BLaER1 (cell line): Measurements from ENCODE around the gene JAM3.
A peak's percentile ranks its signal among the peaks of the same experiment; 100 is the strongest.

Source experiments
- H3K27ac ChIP-seq: shearing (Covaris generic); formaldehyde crosslinking; 2 replicates; pipeline ENCODE4 v1.8.1; 2022
- H3K27me3 ChIP-seq: shearing (Covaris generic); formaldehyde crosslinking; 2 replicates; pipeline ENCODE4 v1.8.1; 2022
- H3K36me3 ChIP-seq: shearing (Covaris generic); formaldehyde crosslinking; 2 replicates; pipeline ENCODE4 v1.8.1; 2022
- H3K4me1 ChIP-seq: shearing (Covaris generic); formaldehyde crosslinking; 2 replicates; pipeline ENCODE4 v1.8.1; 2022
- H3K4me2 ChIP-seq: shearing (Covaris generic); formaldehyde crosslinking; 2 replicates; pipeline ENCODE4 v1.8.1; 2022
- H3K4me3 ChIP-seq: shearing (Covaris generic); formaldehyde crosslinking; 2 replicates; pipeline ENCODE4 v1.8.1; 2022
- H3K9ac ChIP-seq: shearing (Covaris generic); formaldehyde crosslinking; 2 replicates; pipeline ENCODE4 v1.8.1; 2022
- H3K9me3 ChIP-seq: shearing (Covaris generic); formaldehyde crosslinking; 2 replicates; pipeline ENCODE4 v1.8.1; 2022
- H4K20me1 ChIP-seq: shearing (Covaris generic); formaldehyde crosslinking; 2 replicates; pipeline ENCODE4 v1.8.1; 2022
- Cebpa-rat ChIP-seq: shearing (Covaris generic); IDR thresholded peaks from 2 replicates; pipeline ENCODE4 v1.8.1; 2022

Gene JAM3

GRCh38 chr11:134068829-134069425, at the start of gene JAM3:
JAM3 (plus strand) TSS chr11:134069072; CDS start chr11:134069084, 12 bp downstream.
- Histone ChIP-seq H3K9ac (peak within 1 kb of the TSS; percentile 78), H3K27me3 (no peaks in the 10 kb centered on the region), H3K9me3 (no peaks in the 10 kb centered on the region), H3K4me2 (peak within 1 kb of the TSS; percentile 87), H3K27ac (peak within 1 kb of the TSS; percentile 77), H3K4me3 (peak within 1 kb of the TSS; percentile 86), H4K20me1 (peaks cover 19% of the 10 kb centered on the region; the same call in 1 of the 2 replicates), H3K4me1 (peaks cover 22% of the 10 kb centered on the region), H3K36me3 (no peaks in the 10 kb centered on the region)
- no peak for TF ChIP-seq Cebpa-rat

GRCh38 chr11:134019500-134019899, 49.4 kb upstream of the JAM3 start:
- TF ChIP-seq Cebpa-rat: no peak
- Histone ChIP-seq H3K27ac (0 out of 2 replicates have a peak overlapping the region, but pooled peaks have one; percentile 56), H3K4me3 (no peak overlapping the region), H3K9me3 (no peaks in the 10 kb centered on the region), H3K4me1 (peaks cover 43% of the 10 kb centered on the region), H3K9ac (no peak overlapping the region), H3K27me3 (no peaks in the 10 kb centered on the region), H4K20me1 (no peaks in the 10 kb centered on the region), H3K4me2 (peak overlapping the region; percentile 72), H3K36me3 (no peaks in the 10 kb centered on the region)

DNA sequence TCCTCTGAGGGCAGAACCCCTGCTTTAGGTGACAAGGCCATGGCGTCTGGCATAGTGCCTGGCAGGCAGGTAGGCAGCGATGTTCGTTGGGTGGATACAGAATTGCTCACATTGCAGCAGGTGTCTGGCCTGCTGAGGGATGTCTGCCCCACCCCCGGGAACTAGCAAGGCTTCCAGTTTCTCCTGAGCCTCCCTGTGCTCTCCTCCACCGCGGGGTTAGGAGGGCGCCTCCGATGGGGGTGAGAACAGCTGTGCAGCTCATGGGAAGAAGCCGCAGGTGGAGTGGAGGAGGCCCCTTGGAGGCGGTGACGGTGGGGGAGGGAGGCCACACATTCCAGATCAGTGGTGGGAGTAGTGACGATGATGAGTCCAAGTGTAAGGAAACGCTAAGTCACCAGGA, 48.3 kb upstream of the JAM3 start:
- Histone ChIP-seq H3K9me3 (no peaks in the 10 kb centered on the region), H3K27me3 (no peaks in the 10 kb centered on the region), H3K9ac (no peak overlapping the region), H4K20me1 (no peaks in the 10 kb centered on the region), H3K36me3 (no peaks in the 10 kb centered on the region), H3K27ac (peak overlapping the region; percentile 56; the same call in 1 of the 2 replicates), H3K4me1 (peaks cover 43% of the 10 kb centered on the region), H3K4me2 (peak overlapping the region; percentile 72), H3K4me3 (no peak overlapping the region)
- TF ChIP-seq Cebpa-rat: no peak

- H4K20me1 ChIP-seq: no peaks in the 10 kb centered on the region
- H3K4me2 ChIP-seq: peak overlapping the region; percentile 72
- no peaks in the 10 kb centered on the region for H3K9me3 ChIP-seq
- no peaks in the 10 kb centered on the region for H3K36me3 ChIP-seq
- no peaks in the 10 kb centered on the region for H3K27me3 ChIP-seq
- no peak for TF ChIP-seq Cebpa-rat
- no peak overlapping the region for H3K9ac ChIP-seq
- H3K4me1 ChIP-seq: peaks cover 43% of the 10 kb centered on the region
- no peak overlapping the region for H3K4me3 ChIP-seq
- H3K27ac ChIP-seq: no peak overlapping the region
Observed at GRCh38 chr11:134021326-134021725, 47.5 kb upstream of the JAM3 start.

GRCh38 chr11:134022748-134023147, 46.1 kb upstream of the JAM3 start:
- Histone ChIP-seq H3K9me3 (no peaks in the 10 kb centered on the region), H4K20me1 (no peaks in the 10 kb centered on the region), H3K36me3 (no peaks in the 10 kb centered on the region), H3K27me3 (no peaks in the 10 kb centered on the region), H3K4me3 (no peak overlapping the region), H3K27ac (no peak overlapping the region), H3K4me1 (peaks cover 43% of the 10 kb centered on the region), H3K9ac (no peak overlapping the region), H3K4me2 (no peak overlapping the region)
- no peak for TF ChIP-seq Cebpa-rat

- Histone ChIP-seq H3K9ac (no peak overlapping the region), H3K9me3 (no peaks in the 10 kb centered on the region), H3K27ac (no peak overlapping the region), H4K20me1 (no peaks in the 10 kb centered on the region), H3K4me1 (peaks cover 32% of the 10 kb centered on the region), H3K36me3 (no peaks in the 10 kb centered on the region), H3K4me3 (no peak overlapping the region), H3K27me3 (no peaks in the 10 kb centered on the region), H3K4me2 (no peak overlapping the region)
- TF ChIP-seq Cebpa-rat: no peak
Observed at GRCh38 chr11:134024420-134025081, 44.3 kb upstream of the JAM3 start.

GRCh38 chr11:134025082-134025429, 43.8 kb upstream of the JAM3 start:
- Histone ChIP-seq H3K9me3 (no peaks in the 10 kb centered on the region), H3K9ac (no peak overlapping the region), H3K36me3 (no peaks in the 10 kb centered on the region), H3K27me3 (no peaks in the 10 kb centered on the region), H3K4me1 (peaks cover 27% of the 10 kb centered on the region), H4K20me1 (no peaks in the 10 kb centered on the region), H3K4me2 (no peak overlapping the region), H3K27ac (no peak overlapping the region), H3K4me3 (no peak overlapping the region)
- no peak for TF ChIP-seq Cebpa-rat

DNA sequence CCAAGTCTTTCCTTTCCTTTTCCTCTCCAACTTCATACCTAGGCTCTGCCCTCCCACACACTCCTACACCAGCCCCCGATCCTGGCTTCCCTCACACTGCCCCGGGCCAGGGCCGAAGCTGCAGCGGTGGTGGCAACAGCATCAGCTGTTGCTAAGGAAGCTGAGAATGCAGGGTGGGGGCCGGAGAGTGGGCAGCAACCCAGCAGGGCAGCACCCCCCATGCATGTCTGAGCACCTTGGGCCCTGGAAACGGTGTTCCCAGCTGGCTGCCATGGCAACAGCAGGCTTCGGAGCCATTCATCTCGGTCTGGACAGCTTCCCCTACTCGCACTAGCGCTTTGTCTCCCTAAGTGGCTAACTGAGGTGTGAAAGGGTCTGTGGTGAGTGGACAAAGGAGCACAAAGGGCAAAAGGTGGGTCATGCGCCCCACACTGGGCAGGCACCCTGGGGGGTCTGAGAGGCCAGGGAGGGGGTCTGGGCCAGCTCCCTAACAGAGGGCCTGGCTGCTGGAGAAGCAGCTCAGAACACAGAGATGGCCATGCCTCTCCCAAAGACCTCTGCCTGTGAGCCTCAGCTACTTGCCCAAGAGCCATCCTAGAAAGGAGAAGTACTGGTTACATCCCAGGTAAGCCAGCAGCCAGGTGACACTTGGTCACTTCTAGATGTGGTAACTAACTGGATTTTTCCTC, 42.1 kb upstream of the JAM3 start:
- H3K9ac ChIP-seq: no peak overlapping the region
- peaks cover 9% of the 10 kb centered on the region for H3K4me1 ChIP-seq
- H3K4me3 ChIP-seq: no peak overlapping the region
- no peaks in the 10 kb centered on the region for H3K9me3 ChIP-seq
- no peak for TF ChIP-seq Cebpa-rat
- no peaks in the 10 kb centered on the region for H4K20me1 ChIP-seq
- H3K4me2 ChIP-seq: no peak overlapping the region
- no peak overlapping the region for H3K27ac ChIP-seq
- no peaks in the 10 kb centered on the region for H3K36me3 ChIP-seq
- H3K27me3 ChIP-seq: no peaks in the 10 kb centered on the region

DNA sequence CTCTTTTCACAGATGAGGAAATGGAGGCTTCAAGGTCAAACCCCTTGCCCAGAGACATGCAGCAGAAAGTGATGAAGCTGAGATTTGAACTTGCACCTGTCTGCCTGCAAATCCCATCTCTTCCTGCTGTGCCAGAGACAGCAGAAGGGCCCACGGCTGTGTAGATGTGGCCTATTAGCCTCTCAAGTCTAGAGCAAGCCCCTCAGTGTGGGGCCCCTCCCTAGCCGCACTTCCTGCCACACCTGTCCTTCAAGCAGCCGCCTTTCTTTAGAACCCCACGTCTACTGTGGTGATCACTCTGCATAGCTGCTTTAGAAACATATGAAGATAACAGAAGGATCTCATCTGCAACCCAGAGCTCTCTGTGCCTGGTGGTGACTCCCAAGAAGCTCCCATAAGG, 41.2 kb upstream of the JAM3 start:
- Histone ChIP-seq H3K4me1 (peaks cover 8% of the 10 kb centered on the region), H3K9ac (no peak overlapping the region), H3K4me3 (no peak overlapping the region), H3K9me3 (no peaks in the 10 kb centered on the region), H3K4me2 (no peak overlapping the region), H3K27me3 (no peaks in the 10 kb centered on the region), H3K27ac (no peak overlapping the region), H4K20me1 (no peaks in the 10 kb centered on the region), H3K36me3 (no peaks in the 10 kb centered on the region)
- no peak for TF ChIP-seq Cebpa-rat

DNA sequence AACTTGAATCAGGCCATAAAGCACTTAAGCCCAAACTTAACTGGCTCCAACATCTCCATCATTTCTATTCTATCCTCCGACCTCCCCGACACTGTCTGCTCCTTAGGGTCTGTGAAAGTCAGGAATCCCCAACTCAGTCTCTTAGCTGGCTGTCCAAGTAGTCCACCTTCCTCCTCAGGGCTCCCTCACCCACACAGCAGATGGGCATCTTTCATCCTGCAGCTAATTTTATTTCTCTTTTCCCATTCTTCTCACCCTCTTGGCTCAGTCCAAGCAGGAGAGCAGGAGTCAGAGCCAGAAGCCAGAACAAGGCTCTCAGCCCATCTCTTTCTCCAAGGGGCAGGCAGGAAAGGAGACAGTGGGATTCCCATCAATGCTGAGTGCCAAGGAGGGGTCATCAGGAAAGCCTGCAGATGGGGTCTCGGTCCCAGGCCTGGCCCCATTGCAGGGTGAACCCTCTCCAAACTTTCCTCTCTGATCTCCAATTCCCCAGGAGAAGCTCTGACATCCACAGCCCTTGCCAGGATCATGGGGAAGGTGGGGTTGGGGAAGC, 40.4 kb upstream of the JAM3 start:
- peaks cover 15% of the 10 kb centered on the region for H3K4me1 ChIP-seq
- no peak overlapping the region for H3K9ac ChIP-seq
- TF ChIP-seq Cebpa-rat: no peak
- no peaks in the 10 kb centered on the region for H3K27me3 ChIP-seq
- H3K36me3 ChIP-seq: no peaks in the 10 kb centered on the region
- H4K20me1 ChIP-seq: no peaks in the 10 kb centered on the region
- H3K27ac ChIP-seq: no peak overlapping the region
- no peak overlapping the region for H3K4me2 ChIP-seq
- no peaks in the 10 kb centered on the region for H3K9me3 ChIP-seq
- H3K4me3 ChIP-seq: no peak overlapping the region
